ENCODE results near the gene PACRG. TPM values are rescaled to one million over a fixed set of nuclear protein-coding genes. Genes with fewer than 3 reads are reported as not detected.

PACRG gene
- total and polyA plus RNA-seq, 2 of the 4 experiments (the other 2 are of a cell fraction) = not detected

GRCh38 chr6:163087981-163088380, 360.2 kb downstream of the PACRG start:
- BruUV-seq (replicated peaks) = no TSS peak

More at GRCh38 chr6:163087981-163088380, 360.2 kb downstream of the PACRG start:
- no peak overlapping the region for H3K23ac ChIP-seq (ENCODE audit: low read depth, low read length)
- ATAC-seq (ENCODE audit: low read depth) (no peak), DNase-seq (no peak)
- H4K20me1 ChIP-seq (ENCODE audit: insufficient read depth, low read length) = no peaks in the 10 kb centered on the region
- no peak overlapping the region for H3K18ac ChIP-seq (ENCODE audit: low read depth, low read length)
- no peak overlapping the region for H2BK15ac ChIP-seq (ENCODE audit: low read depth, low read length)
- no peak overlapping the region for H4K5ac ChIP-seq (ENCODE audit: low read depth, low read length)
- H2AFZ ChIP-seq (replicated peaks; ENCODE audit: low read length, poor library complexity) = no peak overlapping the region
- no peaks in the 10 kb centered on the region for H3K9me1 ChIP-seq (ENCODE audit: insufficient read depth, low read length)
- H4K8ac ChIP-seq (ENCODE audit: low read depth in 2 of 2, low read length in 2 of 2) = no peak overlapping the region
- peaks cover 17% of the 10 kb centered on the region for H3K9me3 ChIP-seq (ENCODE audit: control insufficient read depth, insufficient read depth, low read length)
- in situ Hi-C loops (cut with MboI; ENCODE audit: low sequenced_read_pairs) (no loop called here), dilution Hi-C loops (cut with HindIII; ENCODE audit: low sequenced_read_pairs, unreplicated experiment) (no loop called here), intact Hi-C loops (cut with micrococcal nuclease) (no loop called here)
- H3K4me2 ChIP-seq (ENCODE audit: low read depth, low read length) = no peak overlapping the region
- ChIA-PET POLR2A (ENCODE audit: unreplicated experiment) (no interaction called here), CTCF (no interaction called here)
- no peaks in the 10 kb centered on the region for H3K27me3 ChIP-seq (ENCODE audit: control insufficient read depth, insufficient read depth, low read length)
- H4K91ac ChIP-seq (ENCODE audit: insufficient read depth, low read depth, low read length) = no peak overlapping the region
- H2AK5ac ChIP-seq (ENCODE audit: low read depth, low read length) = no peak overlapping the region
- no peak overlapping the region for H3K14ac ChIP-seq (replicated peaks; ENCODE audit: low read depth, low read length)
- no peak overlapping the region for H2BK120ac ChIP-seq (ENCODE audit: low read depth, low read length)
- no peak overlapping the region for H3K4ac ChIP-seq (ENCODE audit: low read depth, low read length)
- H2AK9ac ChIP-seq (replicated peaks; ENCODE audit: low read depth, low read length, poor library complexity) = no peak overlapping the region
- no peak overlapping the region for H2BK20ac ChIP-seq (ENCODE audit: low read depth, low read length)
- no peak overlapping the region for H3K4me3 ChIP-seq (ENCODE audit: insufficient read depth, low read depth, low read length)
- no peaks in the 10 kb centered on the region for H3K79me1 ChIP-seq (ENCODE audit: low read depth in 1 of 2, low read length in 2 of 2)
- no peak overlapping the region for H3K27ac ChIP-seq (ENCODE audit: insufficient read depth, low read length)
- H3K9ac ChIP-seq (ENCODE audit: low read depth, low read length) = no peak overlapping the region
- H3K36me3 ChIP-seq (ENCODE audit: control insufficient read depth, insufficient read depth, low read length) = no peaks in the 10 kb centered on the region
- H3K56ac ChIP-seq (ENCODE audit: extremely low read depth, insufficient read depth, low read length) = no peak overlapping the region
- no peaks in the 10 kb centered on the region for H3K4me1 ChIP-seq (ENCODE audit: control insufficient read depth, insufficient read depth, low read length)
- TF ChIP-seq, protein P1, sequence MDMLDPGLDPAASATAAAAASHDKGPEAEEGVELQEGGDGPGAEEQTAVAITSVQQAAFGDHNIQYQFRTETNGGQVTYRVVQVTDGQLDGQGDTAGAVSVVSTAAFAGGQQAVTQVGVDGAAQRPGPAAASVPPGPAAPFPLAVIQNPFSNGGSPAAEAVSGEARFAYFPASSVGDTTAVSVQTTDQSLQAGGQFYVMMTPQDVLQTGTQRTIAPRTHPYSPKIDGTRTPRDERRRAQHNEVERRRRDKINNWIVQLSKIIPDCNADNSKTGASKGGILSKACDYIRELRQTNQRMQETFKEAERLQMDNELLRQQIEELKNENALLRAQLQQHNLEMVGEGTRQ (IDR thresholded peaks at IDR 0.05; ENCODE audit: low read depth, low read length) = no peak
- no peak for TF ChIP-seq CHD1 (IDR thresholded peaks at IDR 0.05; ENCODE audit: low read depth, low read length)
- TF ChIP-seq, protein P2, sequence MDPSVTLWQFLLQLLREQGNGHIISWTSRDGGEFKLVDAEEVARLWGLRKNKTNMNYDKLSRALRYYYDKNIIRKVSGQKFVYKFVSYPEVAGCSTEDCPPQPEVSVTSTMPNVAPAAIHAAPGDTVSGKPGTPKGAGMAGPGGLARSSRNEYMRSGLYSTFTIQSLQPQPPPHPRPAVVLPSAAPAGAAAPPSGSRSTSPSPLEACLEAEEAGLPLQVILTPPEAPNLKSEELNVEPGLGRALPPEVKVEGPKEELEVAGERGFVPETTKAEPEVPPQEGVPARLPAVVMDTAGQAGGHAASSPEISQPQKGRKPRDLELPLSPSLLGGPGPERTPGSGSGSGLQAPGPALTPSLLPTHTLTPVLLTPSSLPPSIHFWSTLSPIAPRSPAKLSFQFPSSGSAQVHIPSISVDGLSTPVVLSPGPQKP (IDR thresholded peaks at IDR 0.05; ENCODE audit: borderline replicate concordance, low read depth, low read length) = no peak
- no peak for TF ChIP-seq POLR2A (IDR thresholded peaks at IDR 0.05; ENCODE audit: low read depth, low read length)
- TF ChIP-seq FOS (IDR thresholded peaks at IDR 0.05; ENCODE audit: low read depth, low read length) = no peak
- no peak for TF ChIP-seq MAFK (IDR thresholded peaks at IDR 0.05; ENCODE audit: low read depth, low read length)
- TF ChIP-seq, protein P3, sequence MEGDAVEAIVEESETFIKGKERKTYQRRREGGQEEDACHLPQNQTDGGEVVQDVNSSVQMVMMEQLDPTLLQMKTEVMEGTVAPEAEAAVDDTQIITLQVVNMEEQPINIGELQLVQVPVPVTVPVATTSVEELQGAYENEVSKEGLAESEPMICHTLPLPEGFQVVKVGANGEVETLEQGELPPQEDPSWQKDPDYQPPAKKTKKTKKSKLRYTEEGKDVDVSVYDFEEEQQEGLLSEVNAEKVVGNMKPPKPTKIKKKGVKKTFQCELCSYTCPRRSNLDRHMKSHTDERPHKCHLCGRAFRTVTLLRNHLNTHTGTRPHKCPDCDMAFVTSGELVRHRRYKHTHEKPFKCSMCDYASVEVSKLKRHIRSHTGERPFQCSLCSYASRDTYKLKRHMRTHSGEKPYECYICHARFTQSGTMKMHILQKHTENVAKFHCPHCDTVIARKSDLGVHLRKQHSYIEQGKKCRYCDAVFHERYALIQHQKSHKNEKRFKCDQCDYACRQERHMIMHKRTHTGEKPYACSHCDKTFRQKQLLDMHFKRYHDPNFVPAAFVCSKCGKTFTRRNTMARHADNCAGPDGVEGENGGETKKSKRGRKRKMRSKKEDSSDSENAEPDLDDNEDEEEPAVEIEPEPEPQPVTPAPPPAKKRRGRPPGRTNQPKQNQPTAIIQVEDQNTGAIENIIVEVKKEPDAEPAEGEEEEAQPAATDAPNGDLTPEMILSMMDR (conservative IDR thresholded peaks at IDR 0.05; ENCODE audit: low read depth, low read length) = no peak
- no peak for TF ChIP-seq CEBPB (IDR thresholded peaks at IDR 0.05; ENCODE audit: low read depth, low read length)
- TF ChIP-seq RAD21 (IDR thresholded peaks at IDR 0.05; ENCODE audit: low read length) = no peak
- TF ChIP-seq MAZ (IDR thresholded peaks at IDR 0.05; ENCODE audit: borderline replicate concordance, low read depth, low read length) = no peak
- no peak for TF ChIP-seq SMC3 (IDR thresholded peaks at IDR 0.05; ENCODE audit: low read depth, low read length)
- TF ChIP-seq BHLHE40 (IDR thresholded peaks at IDR 0.05; ENCODE audit: low read depth, low read length) = no peak
- TF ChIP-seq RCOR1 (IDR thresholded peaks at IDR 0.05; ENCODE audit: insufficient replicate concordance, low read length) = no peak
- TF ChIP-seq RFX5 (IDR thresholded peaks at IDR 0.05; ENCODE audit: low read depth, low read length) = no peak
- TF ChIP-seq MXI1 (IDR thresholded peaks at IDR 0.05; ENCODE audit: borderline replicate concordance, low read depth, low read length) = no peak
- no peak for TF ChIP-seq NFE2L2 (IDR thresholded peaks at IDR 0.05; ENCODE audit: low read depth, low read length)
- H2BK5ac ChIP-seq (ENCODE audit: low read depth, low read length, poor library complexity, severe bottlenecking) = no peak overlapping the region
